ENCODE data around the gene EDN2.

Gene EDN2

DNA sequence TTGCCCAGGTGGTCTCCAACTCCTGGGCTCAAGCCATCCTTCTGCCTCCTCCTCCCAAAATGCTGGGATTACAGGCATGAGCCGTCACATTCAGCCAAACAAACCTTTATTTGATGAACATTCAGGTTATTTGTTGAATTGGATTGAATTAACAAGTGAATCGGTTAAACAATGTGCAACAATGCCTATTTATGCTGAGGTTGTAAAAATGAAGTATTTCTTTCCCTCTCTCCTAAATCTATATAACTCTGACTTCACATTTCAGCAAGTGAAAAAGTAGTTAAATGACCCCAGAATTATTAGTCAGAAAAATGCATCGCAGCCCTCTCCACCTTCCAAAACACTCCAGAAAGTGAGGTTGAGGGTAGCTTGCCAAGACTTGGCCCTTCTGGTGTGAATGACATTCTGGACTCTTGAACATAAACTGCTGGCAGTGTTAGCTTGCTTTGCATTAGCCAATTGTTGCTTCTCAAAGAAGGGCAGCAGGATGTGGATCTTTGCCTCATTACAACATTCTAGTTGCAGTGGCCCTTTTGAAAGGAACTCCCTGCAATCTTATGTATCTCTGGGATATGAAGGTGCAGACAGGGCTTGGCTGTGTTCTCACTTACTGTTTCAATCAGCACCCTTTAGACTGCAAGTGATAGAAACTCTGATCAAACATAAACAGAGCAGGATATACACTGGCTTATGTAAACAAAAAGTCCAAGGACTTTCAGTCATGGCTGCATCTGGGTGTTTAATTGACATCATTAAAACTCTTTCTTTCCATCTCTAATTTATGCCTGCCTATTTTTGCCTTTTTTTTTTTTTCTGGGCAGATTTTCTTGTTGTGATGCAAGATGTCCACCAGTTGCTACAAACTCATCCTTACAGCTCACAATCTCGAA, 22.4 kb downstream of the EDN2 start:
- FAIRE-seq: no peak

DNA sequence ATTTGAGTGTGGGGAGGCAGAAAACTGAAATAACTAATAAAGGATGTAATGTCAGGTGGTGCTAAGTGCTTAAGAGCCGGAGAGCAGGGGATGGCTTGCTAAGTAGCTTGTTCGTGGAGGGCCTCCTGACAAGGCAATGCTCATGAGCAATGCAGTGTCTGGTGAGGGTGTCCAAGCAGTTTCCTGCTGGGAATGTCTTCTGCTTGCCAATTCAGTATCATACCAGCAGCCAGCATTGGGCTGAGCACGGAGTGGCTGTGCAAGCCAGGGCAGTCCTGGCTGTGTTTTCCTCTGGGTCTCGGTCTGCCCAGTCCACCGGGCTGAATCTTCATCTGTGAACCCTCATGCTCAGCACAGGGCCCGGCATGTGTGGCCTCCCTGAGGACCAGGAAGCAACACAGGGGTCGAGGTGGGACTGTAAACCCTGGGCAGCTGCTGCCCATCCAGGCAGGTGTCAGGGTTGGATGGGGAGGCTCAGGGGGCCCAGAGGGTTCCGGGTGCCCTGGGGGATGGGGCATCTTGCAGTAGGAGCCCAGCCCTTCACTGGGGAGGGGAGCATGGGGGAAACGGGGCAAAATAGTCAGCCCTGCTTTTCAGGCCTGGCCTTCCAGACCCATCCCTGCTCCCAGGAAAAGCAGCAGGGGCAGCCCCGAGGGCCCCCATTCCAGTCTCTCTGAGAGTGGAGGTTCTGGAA, 27.5 kb downstream of the EDN2 start:
- FAIRE-seq: no peak

DNA sequence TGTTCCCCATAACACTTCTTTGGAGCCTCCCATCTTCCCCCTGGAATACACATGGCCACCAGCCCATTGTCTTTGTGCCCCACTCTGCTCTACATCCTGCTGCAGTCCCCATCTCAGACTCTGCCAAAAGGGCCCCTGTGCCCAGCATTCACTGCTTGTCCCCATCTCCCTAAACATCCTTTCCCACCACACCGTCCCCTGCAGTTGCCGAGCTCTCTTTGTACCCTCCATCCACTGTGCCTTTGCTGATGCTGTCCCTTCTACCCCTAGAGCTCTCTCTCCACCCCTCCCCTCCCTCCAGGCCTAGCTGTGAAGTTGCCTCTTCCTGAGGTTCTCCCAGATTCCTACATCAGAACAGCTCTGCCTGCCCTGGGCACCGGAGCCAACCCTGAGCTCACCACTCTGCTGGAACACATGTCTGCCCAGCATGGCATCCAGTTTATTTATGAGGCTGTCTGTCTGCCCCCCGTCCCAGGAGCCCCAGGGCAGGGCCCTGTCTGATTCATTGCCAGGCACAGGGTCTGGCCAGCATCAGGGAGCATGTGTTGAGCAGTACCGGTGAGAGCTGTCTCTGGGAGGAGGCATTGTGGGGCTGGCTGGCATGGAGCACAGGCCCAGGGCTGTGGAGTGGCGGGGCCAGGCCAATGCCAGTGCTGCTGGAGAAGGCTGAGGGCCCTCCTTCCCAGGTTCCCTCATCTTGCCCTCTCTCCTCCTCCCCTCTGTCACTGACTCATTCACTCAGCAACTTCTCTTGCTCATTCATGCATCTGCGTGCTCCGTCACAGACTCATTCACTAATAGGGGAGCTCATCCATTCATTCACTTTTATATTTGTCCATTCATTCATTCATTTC, 28.8 kb downstream of the EDN2 start:
- no peak for FAIRE-seq

DNA sequence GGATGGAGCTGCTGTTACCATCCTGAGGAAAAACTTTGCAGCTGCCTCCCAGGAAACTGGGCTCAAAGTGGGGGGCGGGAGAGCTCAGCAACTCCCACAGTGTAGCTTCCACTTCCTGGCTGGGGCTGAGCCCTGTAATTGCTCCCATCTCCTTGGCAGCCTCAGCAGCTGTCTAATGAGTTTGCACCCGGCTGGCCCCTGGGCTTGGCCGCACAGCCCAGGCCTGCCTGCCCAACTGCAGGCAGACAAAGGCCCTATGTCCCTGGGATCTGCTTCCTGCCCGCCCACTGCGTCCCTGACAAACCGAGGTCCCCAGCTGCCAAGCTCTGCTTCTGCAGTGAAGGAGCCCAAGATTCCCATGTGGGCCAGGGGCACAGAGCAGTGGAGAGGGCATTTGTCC, 30.1 kb downstream of the EDN2 start:
- FAIRE-seq: no peak

DNA sequence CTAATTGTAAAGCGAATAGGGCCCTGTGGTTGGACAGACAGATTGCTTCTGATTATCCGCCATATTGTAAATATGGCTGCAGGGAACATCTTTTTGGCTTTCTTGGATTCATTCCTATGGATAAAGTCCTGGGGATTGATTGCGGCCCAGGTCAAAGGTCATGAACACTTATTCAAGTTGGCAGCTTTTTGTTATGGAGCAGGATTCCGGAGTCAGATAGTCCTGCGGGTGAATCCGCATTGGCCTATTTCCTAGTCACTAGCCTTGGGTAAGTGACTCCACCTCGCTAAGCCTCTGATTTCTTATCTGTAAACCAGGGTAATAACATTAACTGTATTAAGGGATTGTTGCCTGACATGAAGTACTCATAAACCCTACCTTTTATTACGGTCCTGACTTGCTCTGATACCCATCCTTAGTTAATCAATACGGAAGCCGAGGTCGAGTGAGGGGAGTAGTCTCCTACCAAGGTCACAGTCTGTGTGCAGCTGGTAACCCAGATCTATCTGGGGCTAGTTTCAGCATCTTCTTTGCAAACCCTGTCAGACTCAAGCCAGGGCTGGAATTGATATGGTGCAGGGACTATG, 31.7 kb downstream of the EDN2 start:
- no peak for FAIRE-seq

DNA sequence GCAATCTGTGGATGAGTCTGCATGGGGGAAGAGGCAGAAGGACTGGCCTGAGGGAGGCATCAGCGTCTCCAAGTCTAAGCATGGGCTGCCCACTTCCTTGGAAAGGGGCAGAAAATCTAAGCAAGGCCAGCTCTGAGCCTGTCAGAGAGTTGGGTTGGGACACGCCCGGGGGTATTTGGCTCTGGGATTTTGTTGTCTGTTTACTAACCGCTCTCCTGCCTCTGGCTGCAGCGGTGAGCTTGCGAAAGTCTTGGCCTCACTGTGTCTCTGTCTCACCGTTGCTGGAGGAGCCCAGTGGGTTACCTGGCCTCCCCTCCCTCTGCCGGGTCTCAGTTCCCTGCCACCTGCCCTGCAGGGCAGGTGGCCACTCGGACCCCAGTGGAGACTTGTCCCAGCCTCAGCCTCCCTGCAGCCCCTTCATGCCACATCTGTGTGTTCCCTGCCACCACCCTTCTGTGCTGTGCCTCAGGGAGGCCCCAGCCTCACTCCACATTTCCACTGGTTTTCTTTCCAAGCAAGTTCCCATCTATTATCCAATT, 33.7 kb downstream of the EDN2 start:
- no peak for FAIRE-seq

DNA sequence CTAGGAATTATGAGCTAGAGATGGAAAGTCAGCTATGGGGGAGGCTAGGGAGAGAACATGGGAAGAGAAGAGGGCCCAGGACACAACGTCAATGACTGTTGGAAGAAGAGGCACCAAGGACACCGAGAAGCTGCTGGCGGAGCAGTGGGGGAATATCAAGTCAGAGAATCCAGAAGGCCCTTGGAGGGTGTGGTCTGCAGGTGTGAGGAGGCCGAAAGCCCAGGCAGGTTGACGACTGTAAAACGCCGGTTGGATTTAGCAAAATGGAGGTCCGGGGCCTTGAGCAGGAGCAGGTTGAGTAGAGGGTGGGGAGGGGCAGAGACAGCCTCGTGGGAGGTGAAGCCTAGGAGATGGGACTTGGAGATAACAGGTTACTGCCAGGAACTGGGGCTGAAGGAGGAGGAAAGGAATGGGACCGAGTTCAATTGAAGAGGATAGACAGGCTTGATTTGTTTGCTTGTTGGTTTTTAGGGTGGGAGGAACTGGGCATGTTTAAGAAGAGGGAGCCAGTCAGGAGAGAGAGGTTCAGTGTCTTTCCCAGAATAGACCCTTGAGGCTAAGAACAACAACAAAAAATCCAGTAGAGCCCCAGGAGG, 35.1 kb downstream of the EDN2 start:
- FAIRE-seq: no peak

DNA sequence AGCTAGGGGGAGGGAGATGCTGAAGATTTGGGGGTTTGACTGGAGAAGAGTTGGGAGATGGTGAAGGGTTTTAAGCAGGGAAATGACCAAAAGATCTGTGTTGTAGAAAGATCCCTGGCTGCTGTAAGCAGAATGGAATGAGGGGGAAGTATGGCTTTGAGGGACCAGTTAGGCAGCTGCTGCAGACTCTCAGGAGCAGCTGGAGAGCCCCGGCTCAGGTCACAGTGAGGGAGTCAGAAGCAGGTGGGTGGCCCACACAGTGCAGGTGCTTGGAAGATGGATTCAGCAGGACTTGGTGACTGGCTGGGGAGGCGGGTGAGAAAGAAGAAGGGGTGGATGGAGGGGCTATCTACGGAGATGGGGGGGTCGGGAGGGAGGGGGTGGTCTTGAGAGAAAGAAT, 35.7 kb downstream of the EDN2 start:
- no peak for FAIRE-seq

DNA sequence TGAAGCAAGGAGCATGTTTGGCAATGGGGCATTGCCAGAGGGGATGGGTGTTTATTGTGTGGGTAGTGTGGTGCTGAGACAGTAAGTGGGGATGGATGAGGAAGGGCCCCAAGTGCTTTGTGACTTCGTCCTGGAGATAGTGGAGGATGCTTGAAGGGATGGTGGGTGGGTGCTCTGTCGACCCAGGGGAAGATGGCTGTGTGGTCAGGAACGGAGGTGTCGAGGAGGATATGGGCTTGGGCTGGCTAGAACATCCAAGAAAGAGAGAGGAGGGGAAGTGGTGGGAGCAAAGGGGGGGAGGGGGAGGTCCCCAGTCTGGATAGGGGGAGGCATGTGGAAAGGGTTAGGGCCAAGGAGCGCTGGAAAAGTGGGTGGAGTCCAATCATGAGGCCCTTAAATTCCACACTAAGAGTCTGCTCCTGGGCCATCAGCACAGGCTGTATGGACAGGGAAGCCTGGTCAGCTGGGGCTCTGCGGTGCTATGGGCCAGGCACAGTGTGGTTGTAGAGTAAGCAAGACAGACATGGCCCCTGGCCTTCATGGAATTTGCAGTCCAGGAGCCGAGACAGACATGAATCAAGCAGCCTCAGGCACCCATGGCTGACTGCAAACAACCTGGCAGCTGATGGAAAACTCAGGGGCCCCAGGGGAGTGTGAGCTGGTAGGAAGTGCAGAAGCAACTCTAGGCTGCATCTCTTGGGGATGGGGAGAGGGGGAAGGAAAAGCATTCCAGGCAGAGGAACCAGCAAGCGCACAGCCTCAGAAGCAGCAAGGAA, 36.3 kb downstream of the EDN2 start:
- FAIRE-seq: no peak

DNA sequence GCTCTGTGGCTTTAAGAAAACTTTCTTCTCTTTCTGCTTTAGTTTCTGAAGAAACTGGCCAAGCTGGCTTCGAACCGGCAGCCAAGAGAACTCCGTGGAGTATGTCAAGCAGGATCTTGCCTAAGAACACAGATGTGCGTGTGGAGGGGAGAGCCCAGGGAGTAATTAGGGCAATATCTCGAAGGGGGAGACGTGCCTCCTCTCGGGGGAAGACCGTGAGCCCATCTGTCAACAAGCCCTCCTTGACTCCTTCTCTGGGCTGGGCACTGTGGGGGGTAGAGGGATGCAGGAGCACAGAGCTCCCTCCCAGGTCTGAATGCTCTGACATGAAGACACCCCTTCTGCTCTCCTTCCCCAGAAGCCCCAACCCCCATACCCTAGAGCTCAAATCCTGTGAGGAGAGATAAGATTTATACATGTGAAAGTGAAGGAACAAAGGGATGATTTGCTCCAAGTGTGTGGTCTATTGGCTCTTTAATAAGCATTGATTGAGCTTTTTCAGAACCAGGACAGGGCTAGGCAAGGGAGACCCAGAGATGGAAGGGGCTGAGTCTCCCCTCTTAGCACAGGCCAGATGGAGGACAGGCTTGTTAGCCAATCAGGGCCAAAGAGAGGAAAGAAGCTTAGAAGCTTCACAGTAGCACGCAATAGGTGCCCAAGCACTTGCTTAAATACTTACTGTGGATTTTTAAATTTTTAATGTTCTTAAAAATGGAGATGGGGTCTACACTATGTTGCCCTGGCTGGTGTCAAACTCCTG, 37.5 kb downstream of the EDN2 start:
- FAIRE-seq: no peak

DNA sequence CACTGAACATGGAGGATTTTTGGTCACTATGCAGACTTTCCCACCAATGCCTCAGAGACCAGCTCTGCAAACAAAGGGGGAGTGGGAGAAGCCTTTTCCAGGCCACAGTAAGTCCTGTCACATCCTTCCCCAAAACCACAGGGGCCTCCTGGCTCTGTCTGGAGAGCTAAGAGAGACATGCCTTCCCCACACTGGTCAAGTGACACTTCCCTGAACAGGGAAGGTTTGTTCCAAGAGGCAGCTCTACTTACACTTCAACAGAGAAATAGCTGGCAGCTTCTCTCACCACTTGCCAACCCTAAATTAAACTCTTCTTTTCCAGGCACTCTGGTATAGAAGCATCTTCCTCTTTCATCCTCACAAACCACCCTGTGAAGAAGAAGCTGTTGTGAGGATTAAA, 39.7 kb downstream of the EDN2 start:
- no peak for FAIRE-seq

DNA sequence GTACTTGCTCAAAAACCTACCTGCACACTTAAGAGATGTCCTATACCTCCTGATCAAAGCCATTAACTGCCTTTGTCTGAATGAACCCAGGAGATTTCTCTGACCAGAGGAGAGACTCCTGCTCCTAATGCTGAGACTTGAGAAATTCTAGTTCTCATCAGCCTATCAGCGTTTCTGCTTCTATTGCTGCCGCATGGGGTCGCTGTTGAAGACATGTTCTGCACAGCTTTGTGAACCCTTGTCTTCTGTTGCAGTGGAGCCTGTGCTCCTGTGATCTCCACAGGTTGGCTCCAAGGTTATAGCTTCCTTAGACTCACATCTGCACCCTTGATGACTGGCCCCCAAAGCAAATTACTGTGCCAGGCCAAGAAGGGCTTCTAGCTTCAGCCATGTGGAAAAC, 40.2 kb downstream of the EDN2 start:
- FAIRE-seq: no peak

DNA sequence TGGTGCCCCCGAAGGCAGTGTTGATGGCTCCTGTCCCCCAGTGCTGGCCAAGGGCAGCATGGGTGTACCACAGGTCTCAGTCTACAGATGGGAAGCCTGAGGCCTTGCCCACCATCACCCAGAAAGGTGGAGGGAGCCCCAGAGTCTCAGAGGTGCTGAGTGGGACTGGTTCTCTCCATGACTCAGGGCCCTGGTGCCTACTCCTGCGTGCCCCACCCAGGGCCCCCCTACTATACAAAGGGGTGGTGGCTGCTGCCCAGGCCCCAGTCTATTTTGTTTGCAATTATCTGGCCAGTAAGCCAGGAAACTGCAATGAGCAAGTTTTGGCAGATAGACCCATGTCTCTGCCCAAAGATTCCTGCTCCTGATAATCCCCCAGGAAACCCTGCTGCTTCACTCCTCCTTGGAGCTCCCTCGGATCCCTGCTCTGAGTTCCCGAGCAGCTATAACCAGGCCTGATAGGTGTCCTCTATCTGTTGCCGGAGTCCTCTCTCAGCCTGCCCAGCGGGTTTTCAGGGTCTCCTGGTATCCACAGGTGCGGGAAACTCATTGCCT, 41.7 kb downstream of the EDN2 start:
- FAIRE-seq: no peak

DNA sequence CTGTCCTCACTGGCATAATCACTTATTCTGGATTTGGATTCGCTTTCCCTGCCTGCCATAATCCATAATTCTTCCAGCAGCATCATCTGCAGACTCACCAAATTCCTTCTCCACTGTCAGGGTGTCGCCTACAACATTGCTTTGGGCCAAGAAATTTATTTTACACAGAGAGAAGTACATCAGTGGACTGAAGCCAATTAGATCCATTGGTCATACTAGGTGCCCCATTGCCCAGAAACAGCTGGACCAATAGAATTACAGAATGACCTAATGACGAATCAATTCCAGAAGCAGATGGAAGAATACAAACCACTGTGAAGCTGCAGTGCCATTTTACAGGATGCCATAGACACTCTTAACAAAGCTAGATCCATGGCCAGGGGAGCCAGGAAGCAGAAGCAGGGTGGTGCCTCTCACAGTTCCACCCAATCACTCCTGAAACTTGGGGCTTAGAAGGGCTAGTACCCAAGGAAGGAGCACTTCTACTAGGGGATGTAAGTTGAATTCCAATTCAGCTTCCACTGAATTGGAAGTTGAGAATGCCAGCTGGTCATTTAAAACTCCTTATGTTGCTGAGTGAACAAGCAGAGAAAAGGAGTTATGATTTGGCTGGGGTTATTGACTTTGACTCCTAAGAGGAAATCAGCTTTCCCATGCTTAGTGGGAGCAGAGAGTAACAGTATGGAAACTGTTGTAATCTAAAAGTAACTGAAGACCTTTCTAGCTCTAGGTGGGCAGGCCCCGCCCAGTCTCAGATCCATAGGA, 44.0 kb downstream of the EDN2 start:
- no peak for FAIRE-seq

DNA sequence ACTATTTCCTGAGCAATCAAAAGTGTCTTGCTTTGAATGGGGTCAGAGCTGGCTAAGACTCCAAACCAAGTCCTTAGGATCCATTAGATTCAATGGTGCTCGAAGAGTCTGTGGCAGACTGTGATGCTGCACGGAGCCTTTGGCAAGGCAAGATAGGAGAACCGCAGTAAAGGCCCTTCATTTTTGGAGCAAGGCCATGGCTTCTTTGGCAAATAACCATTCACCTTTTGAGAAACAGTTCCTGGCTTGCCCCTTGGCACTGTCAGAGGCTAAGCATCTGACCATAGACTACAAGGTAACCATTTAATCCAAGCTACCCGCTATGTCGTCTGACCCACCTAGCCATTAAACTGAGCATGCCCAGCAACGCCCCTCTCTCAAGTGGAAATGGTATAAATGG, 45.2 kb downstream of the EDN2 start:
- no peak for FAIRE-seq

DNA sequence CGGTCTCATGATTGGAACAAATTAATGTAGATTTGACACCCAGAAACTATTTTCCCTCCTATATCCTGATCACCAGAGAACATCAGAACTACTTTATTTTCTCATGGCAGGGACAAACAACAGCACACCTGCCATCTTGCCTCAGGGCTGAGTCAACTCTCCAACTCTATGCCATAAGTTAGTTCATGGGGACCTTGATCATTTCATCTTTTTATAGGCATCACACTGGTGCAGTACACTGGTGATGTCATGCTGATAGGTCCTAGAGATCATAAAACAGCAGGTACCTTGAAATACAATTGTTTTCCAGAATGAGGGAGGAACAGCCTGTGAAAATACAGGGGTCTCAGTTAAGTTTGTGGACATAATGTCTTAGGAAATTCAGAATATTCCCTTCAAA, 45.8 kb downstream of the EDN2 start:
- FAIRE-seq: no peak

DNA sequence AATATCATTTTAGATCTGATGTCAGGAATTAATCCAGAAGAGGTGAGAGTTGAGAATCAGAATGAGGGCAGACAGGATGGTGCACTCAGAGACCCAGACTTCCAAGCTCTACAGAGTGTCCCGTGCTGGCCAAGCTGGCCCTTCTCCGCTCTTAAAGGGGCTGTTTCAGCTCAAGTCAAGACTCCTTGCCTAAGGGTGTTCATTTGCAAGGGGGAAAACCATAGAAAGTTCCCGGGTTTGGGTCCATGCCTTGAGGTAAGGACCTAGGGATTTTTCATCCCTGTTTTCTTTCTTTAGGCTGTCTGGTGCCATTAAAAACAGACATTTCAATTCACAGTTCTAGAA, 47.5 kb downstream of the EDN2 start:
- FAIRE-seq: no peak

DNA sequence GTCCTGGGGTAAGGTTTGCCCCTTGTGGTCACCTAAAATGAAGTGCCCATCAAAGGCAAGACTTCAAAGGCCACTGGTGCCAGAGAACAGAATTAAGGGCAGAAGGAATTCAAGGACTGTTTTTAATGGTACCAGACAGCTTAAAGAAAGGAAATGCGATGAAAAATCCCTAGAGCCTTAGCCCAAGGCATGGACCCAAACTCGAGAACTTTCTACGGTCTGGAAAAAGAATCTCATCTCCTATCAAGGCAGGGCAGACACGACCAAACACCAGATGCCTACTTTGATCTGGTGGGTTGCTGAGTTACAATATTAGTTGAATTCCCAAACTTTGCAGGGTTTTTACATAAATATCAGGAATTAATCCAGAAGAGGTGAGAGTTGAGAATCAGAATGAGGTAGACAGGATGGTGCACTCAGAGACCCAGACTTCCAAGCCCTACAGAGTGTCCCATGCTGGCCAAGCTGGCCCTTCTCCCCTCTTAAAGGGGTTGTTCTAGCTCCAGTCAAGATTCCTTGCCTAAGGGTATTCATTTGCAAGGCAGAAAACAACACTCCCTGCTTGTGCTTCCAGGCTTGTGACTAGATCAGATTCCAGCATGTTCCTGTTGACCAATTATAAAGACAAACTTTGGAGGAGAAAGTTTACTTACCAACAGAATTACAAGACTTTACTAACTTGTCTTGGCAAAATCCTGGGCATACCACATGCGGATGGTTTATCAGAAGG, 48.0 kb downstream of the EDN2 start:
- no peak for FAIRE-seq

DNA sequence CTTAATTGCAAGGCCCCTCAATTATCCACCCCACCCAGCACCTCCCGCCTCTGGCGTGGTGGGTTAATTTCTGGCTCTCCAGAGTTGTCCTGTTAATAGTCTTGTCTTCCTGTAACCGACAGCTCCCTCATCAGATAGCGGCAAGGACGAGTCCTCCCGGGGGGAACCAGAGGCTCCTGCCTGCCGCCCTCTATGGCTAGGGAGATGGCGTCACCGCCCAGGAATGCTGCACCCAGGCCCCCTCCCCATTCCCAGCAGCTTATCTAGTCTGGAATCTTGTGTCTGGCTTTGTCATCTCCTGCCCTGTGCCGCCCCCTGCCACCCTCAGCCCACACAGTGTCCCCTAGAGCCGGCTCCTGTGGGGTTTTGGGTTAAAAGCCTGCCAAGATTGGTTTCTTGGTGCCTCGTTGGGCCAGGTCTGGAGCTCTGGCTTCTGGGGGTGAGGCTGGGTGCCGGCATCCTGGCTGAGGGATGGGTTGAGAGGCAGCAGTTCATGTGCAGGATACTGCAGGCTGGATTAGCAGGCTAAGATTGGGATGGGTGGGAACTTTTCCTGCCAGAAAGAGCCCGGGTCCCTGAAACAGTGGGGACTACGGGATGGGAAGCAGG, 48.8 kb downstream of the EDN2 start:
- no peak for FAIRE-seq

Measured in TTC549 (cell line).